Thymus (tissue), 11 donors: ENCODE measurements around the gene PCDH9. TPM values are rescaled to one million over a fixed set of nuclear protein-coding genes. Genes with fewer than 3 reads are reported as not detected.

Experiments used
- DNase-seq, 9 donors: peaks; one replicate each; pipeline ENCODE4 v3.0.0-alpha.2; 2013; ENCODE audit warnings: low spot score in 9 of 9, low read depth in 6 of 9, missing footprints in 1 of 9
- H3K27ac ChIP-seq, 2 donors: one replicate each; pipeline ENCODE4 v1.5.1; 2013; ENCODE audit warnings: control low read depth in 1 of 2, low read depth in 1 of 2, low read length in 1 of 2, mild to moderate bottlenecking in 1 of 2, moderate library complexity in 1 of 2
- H3K27me3 ChIP-seq, 2 donors: one replicate each; pipeline ENCODE4 v1.5.1; 2013; ENCODE audit warnings: low read length in 1 of 2; ENCODE audit not compliant: control insufficient read depth in 2 of 2, insufficient read depth in 1 of 2
- H3K36me3 ChIP-seq, 2 donors: one replicate each; pipeline ENCODE4 v1.5.1; 2013; ENCODE audit warnings: low read length in 1 of 2, mild to moderate bottlenecking in 1 of 2, moderate library complexity in 1 of 2; ENCODE audit not compliant: control insufficient read depth in 2 of 2, insufficient read depth in 2 of 2
- H3K4me1 ChIP-seq, 2 donors: one replicate each; pipeline ENCODE4 v1.5.1; 2013; ENCODE audit warnings: low read length in 2 of 2; ENCODE audit not compliant: control insufficient read depth in 2 of 2, insufficient read depth in 2 of 2
- H3K4me3 ChIP-seq, 2 donors: one replicate each; pipeline ENCODE4 v1.5.1; 2013; ENCODE audit warnings: low read length in 2 of 2, control low read depth in 1 of 2, mild to moderate bottlenecking in 1 of 2
- H3K9me3 ChIP-seq, 2 donors: one replicate each; pipeline ENCODE4 v1.5.1; 2013; ENCODE audit warnings: low read length in 1 of 2, mild to moderate bottlenecking in 1 of 2; ENCODE audit not compliant: control insufficient read depth in 2 of 2, insufficient read depth in 1 of 2
- WGBS: extraction: QIAGEN DNeasy Blood & Tissue Kit; methylation state at CpG from one replicate; pipeline ENCODE4 v1.1.7; 2013; 5-methylcytosine and 5-hydroxymethylcytosine counted together
- polyA plus RNA-seq: library from polyadenylated mRNA; stranded (reverse); fragments of 200-250 nt; gene quantifications from one replicate; pipeline ENCODE4 v1.2.3, GENCODE V29; 2013
- total RNA-seq: library from RNA; stranded (reverse); fragments of 120-200 nt; gene quantifications from one replicate; pipeline ENCODE4 v1.2.4, GENCODE V29; 2013
- donor health status: healthy.

The PCDH9 gene
- total and polyA plus RNA-seq, 2 donors: 0.82 to 5.0 TPM

DNA sequence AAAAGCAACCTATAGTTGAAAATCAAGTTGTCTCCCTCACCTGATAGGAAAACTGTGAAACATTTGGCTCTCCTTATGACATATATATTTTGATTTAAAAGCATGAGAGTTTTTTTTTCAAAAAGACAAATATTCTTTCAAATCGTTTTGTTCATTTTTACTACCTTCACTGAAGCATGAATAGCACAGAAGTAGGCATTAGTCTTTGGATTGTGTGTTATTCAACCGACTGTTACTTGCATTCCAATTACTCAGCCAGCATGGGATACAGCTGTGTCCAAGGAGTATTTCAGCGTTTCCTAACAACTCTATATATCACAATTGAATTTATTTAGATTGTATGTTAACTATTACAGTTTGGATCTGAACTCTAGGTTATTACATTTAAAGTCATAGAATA is 135.2 kb downstream of the PCDH9 start:
- Histone ChIP-seq H3K27ac (no peak overlapping the region), H3K9me3 (no peaks in the 10 kb centered on the region), H3K36me3 (no peaks in the 10 kb centered on the region), H3K27me3 (no peaks in the 10 kb centered on the region), H3K4me1 (no peaks in the 10 kb centered on the region), H3K4me3 (no peak overlapping the region)
- DNase-seq: no peak
- 93% methylated on average over 3 of the region's 3 CpGs for WGBS

DNA sequence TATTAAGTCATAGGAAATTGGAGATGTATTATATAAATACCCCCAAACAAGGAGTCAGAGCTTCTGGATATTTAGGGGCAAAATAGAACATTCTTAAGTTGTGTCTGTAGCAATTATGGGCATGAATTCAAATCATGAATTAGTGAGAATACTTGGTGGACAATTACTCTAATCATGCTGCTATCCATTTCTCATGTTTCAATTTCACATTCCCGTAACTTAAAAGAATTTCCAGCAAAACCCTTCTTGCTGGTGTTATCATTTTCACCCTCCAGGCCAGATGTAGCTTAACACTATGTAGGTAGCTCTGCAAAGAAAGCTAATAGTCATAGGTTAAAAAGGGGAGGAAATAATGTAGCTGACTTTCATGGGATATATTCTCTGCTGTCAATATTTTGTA is 136.1 kb downstream of the PCDH9 start:
- H3K9me3 ChIP-seq: no peaks in the 10 kb centered on the region
- WGBS: 91% methylated on average over 1 of the region's 1 CpG
- H3K36me3 ChIP-seq: no peaks in the 10 kb centered on the region
- DNase-seq: no peak
- no peak overlapping the region for H3K27ac ChIP-seq
- H3K4me3 ChIP-seq: no peak overlapping the region
- H3K4me1 ChIP-seq: no peaks in the 10 kb centered on the region
- H3K27me3 ChIP-seq: no peaks in the 10 kb centered on the region

GRCh38 chr13:67091603-67092002 is 138.5 kb downstream of the PCDH9 start:
- Histone ChIP-seq H3K27me3 (no peaks in the 10 kb centered on the region), H3K36me3 (no peaks in the 10 kb centered on the region), H3K27ac (no peak overlapping the region), H3K9me3 (no peaks in the 10 kb centered on the region), H3K4me3 (no peak overlapping the region), H3K4me1 (no peaks in the 10 kb centered on the region)
- 88% methylated on average over 1 of the region's 1 CpG for WGBS
- DNase-seq: no peak

- H3K27ac ChIP-seq: no peak overlapping the region
- H3K27me3 ChIP-seq: no peaks in the 10 kb centered on the region
- H3K36me3 ChIP-seq: no peaks in the 10 kb centered on the region
- H3K4me3 ChIP-seq: no peak overlapping the region
- 69% methylated on average over 2 of the region's 2 CpGs for WGBS
- H3K9me3 ChIP-seq: no peaks in the 10 kb centered on the region
- H3K4me1 ChIP-seq: no peaks in the 10 kb centered on the region
- no peak for DNase-seq
Observed at GRCh38 chr13:67090856-67091255, 139.3 kb downstream of the PCDH9 start.

- 99% methylated on average over 2 of the region's 2 CpGs for WGBS
- no peaks in the 10 kb centered on the region for H3K36me3 ChIP-seq
- H3K27me3 ChIP-seq: no peaks in the 10 kb centered on the region
- no peak for DNase-seq
- no peak overlapping the region for H3K4me3 ChIP-seq
- no peaks in the 10 kb centered on the region for H3K4me1 ChIP-seq
- H3K27ac ChIP-seq: no peak overlapping the region
- H3K9me3 ChIP-seq: no peaks in the 10 kb centered on the region
Observed at GRCh38 chr13:67087527-67087926, 142.6 kb downstream of the PCDH9 start.

GRCh38 chr13:67086260-67086659 is 143.9 kb downstream of the PCDH9 start:
- WGBS: 89% methylated on average over 2 of the region's 2 CpGs
- Histone ChIP-seq H3K27me3 (no peaks in the 10 kb centered on the region), H3K4me3 (no peak overlapping the region), H3K9me3 (no peaks in the 10 kb centered on the region), H3K27ac (no peak overlapping the region), H3K36me3 (no peaks in the 10 kb centered on the region), H3K4me1 (no peaks in the 10 kb centered on the region)
- DNase-seq: no peak

DNA sequence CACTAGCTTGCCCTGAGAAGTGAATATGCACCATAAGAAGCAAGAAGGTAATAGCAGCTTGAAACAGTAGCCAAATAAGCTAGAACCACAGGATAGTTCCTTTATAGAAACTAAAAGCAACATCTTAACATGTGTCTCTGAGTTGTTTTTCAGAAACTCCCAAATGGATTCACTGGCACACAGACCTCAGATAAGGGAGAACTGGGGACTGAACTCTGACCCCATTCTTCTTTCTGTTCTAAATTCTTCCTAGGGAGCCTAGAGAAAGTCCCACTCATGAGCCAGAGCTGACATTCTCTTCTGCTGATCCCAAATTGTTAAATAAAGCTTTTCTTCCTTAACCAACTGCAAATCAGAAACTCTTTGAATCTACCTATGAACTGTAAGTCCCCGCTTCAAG is 146.1 kb downstream of the PCDH9 start:
- H3K27me3 ChIP-seq: no peaks in the 10 kb centered on the region
- no peaks in the 10 kb centered on the region for H3K36me3 ChIP-seq
- no peak overlapping the region for H3K4me3 ChIP-seq
- H3K9me3 ChIP-seq: no peaks in the 10 kb centered on the region
- no peak overlapping the region for H3K27ac ChIP-seq
- H3K4me1 ChIP-seq: no peaks in the 10 kb centered on the region
- 98% methylated on average over 1 of the region's 1 CpG for WGBS
- no peak for DNase-seq

DNA sequence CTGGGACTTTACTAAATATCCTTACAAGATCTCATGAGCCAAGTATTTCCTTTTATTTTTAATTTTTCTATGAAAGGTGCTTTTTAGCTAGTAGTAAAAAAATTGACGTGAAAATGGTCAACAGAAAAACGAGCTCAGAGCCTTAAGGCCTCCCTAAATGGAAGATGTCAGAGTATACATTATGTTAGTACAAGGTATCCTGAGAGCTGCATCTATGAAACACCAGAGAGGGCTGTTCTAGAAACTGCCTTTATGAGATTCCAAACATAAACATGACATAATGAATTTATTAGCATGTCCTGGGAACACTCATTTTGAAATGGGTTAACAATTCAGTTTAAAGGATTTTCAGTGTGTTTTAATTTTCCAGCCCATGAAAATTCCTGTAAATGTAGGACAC is 146.6 kb downstream of the PCDH9 start:
- H3K27ac ChIP-seq: no peak overlapping the region
- H3K4me3 ChIP-seq: no peak overlapping the region
- WGBS: 95% methylated on average over 2 of the region's 2 CpGs
- no peaks in the 10 kb centered on the region for H3K36me3 ChIP-seq
- no peak for DNase-seq
- H3K27me3 ChIP-seq: no peaks in the 10 kb centered on the region
- no peaks in the 10 kb centered on the region for H3K4me1 ChIP-seq
- H3K9me3 ChIP-seq: no peaks in the 10 kb centered on the region

DNA sequence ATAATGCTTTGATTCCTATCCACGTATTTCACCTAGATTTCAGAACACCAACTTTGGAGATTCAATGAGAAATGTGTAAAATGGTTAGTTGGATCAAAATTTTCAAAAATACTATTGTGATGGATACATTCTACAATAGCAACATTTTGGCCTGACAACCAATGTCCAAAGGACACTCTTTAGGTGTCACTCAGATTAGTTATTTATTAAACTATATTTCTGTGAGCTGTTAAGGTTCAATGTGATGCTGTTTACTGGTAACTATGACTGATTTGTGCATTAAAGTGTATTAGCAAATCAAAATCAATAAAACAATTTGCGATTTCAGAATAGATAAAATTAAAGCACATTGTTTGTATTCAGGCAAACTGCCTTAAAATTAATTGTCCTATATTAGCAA is 149.8 kb downstream of the PCDH9 start:
- Histone ChIP-seq H3K4me3 (no peak overlapping the region), H3K27ac (no peak overlapping the region), H3K9me3 (no peaks in the 10 kb centered on the region), H3K27me3 (no peaks in the 10 kb centered on the region), H3K4me1 (no peaks in the 10 kb centered on the region), H3K36me3 (no peaks in the 10 kb centered on the region)
- no peak for DNase-seq
- 96% methylated on average over 2 of the region's 2 CpGs for WGBS

DNA sequence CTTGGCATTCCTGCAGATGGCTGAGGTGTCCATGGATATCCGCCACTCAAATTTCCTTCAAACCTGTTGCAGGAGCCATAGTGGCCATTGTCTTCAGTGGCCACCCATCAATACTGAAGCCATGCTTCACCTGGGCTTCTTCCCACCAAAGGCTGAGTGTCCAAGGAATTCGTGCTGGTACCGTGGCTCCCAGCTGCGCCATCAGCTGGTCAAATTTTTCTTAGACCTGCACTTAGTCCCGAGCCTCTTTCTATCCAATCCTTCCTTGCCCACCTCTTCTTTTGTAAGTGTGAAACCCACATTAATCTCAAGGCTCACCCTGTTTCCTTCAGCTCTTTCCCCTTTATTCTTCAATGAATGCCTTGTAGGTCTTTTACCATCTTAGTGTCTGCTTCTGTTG is 152.1 kb downstream of the PCDH9 start:
- WGBS: 96% methylated on average over 5 of the region's 5 CpGs
- no peaks in the 10 kb centered on the region for H3K27me3 ChIP-seq
- no peak for DNase-seq
- H3K36me3 ChIP-seq: no peaks in the 10 kb centered on the region
- no peaks in the 10 kb centered on the region for H3K4me1 ChIP-seq
- H3K4me3 ChIP-seq: no peak overlapping the region
- H3K9me3 ChIP-seq: no peaks in the 10 kb centered on the region
- H3K27ac ChIP-seq: no peak overlapping the region
